Prostate gland (tissue), 2 donors: ENCODE data around the gene STAB2.
"Not testable (repeated sequence)": the region's sequence is repeated elsewhere in the genome, so short reads cannot be mapped to it uniquely, and the experiment has no call there.

Experiments used
- CTCF ChIP-seq, 4 experiments: fragments of 200-600 bp in 2 of 4; fragments of 450-650 bp in 2 of 4; sonication (generic) in 2 of 4; IDR thresholded peaks; 1 replicate in 3 of 4; 2 replicates in 1 of 4; pipeline ENCODE4 v1.5.1; 2016 to 2019; ENCODE audit warnings: antibody characterized with exemption in 4 of 4, mild to moderate bottlenecking in 2 of 4, moderate library complexity in 2 of 4
- POLR2A ChIP-seq: fragments of 450-650 bp; IDR thresholded peaks from one replicate; pipeline ENCODE4 v1.6.1; 2016; ENCODE audit warnings: antibody characterized with exemption, mild to moderate bottlenecking
- POLR2AphosphoS5 ChIP-seq: sonication (generic); formaldehyde crosslinking; IDR thresholded peaks from one replicate; pipeline ENCODE4 v1.6.1; 2017; ENCODE audit warnings: antibody characterized with exemption

- TF ChIP-seq CTCF (IDR thresholded peaks at IDR 0.05); POLR2A; POLR2AphosphoS5: not testable (repeated sequence)
These were observed 66.6 kb downstream of the STAB2 start for GRCh38 chr12:103653568-103654173.
